ENCODE results near the gene NRG2. TPM values are rescaled to one million over a fixed set of nuclear protein-coding genes. Genes with fewer than 3 reads are reported as not detected.

Gene NRG2
- total and polyA plus RNA-seq, 2 of the 8 experiments (the other 6 are each of a cell fraction or from before 2014, with no cell fraction given), result 0.27 to 0.54 TPM

- Histone ChIP-seq H4K8ac (ENCODE audit: extremely low read depth, insufficient read depth, low read length) (no peak overlapping the region), H2BK120ac (replicated peaks; ENCODE audit: low read depth, low read length) (no peak overlapping the region), H3K27me3 (replicated peaks in 1 of 4; ENCODE audit: control insufficient read depth in 3 of 4, extremely low read depth in 1 of 4, insufficient read depth in 3 of 4, low read length in 3 of 4) (no peaks in the 10 kb centered on the region; a peak in 3 of 7 replicates), H3K4me1 (replicated peaks in 1 of 4; ENCODE audit: control insufficient read depth in 3 of 4, insufficient read depth in 4 of 4, low read length in 3 of 4) (no peaks in the 10 kb centered on the region), H2BK15ac (ENCODE audit: low read length) (no peak overlapping the region), H2AFZ (ENCODE audit: low read length) (no peak overlapping the region), H3K36me3 (ENCODE audit: control insufficient read depth in 2 of 4, insufficient read depth in 4 of 4, low read length in 3 of 4) (no peaks in the 10 kb centered on the region), H2BK20ac (ENCODE audit: low read length) (no peak overlapping the region), H3K4me3 (ENCODE audit: extremely low read depth in 1 of 4, insufficient read depth in 2 of 4, low read depth in 3 of 4, low read length in 4 of 4) (no peak overlapping the region), H3K23me2 (ENCODE audit: low read depth, low read length) (no peaks in the 10 kb centered on the region; the same call in 1 of the 2 replicates), H3K4ac (replicated peaks; ENCODE audit: insufficient read length, low read depth, low read length) (no peak overlapping the region), H3K79me1 (ENCODE audit: low read depth, low read length) (no peaks in the 10 kb centered on the region), H2AK5ac (ENCODE audit: low read depth, low read length) (no peak overlapping the region), H3K9ac (replicated peaks in 1 of 4; ENCODE audit: extremely low read depth in 1 of 4, low read depth in 3 of 4, low read length in 3 of 4) (no peak overlapping the region), H2BK5ac (ENCODE audit: low read depth, low read length) (no peak overlapping the region), H4K20me1 (replicated peaks in 1 of 2; ENCODE audit: control insufficient read depth in 1 of 2, insufficient read depth in 2 of 2, low read length in 2 of 2) (no peaks in the 10 kb centered on the region), H4K91ac (replicated peaks; ENCODE audit: insufficient read length, low read length) (no peak overlapping the region), H3K4me2 (ENCODE audit: insufficient read depth in 1 of 2, low read depth in 2 of 2, low read length in 2 of 2) (no peak overlapping the region), H3K9me3 (ENCODE audit: insufficient read depth in 2 of 2, low read depth in 1 of 2, low read length in 1 of 2) (no peaks in the 10 kb centered on the region), H3K14ac (ENCODE audit: insufficient read length) (no peak overlapping the region), H3K56ac (replicated peaks; ENCODE audit: insufficient read length, low read depth, low read length) (no peak overlapping the region), H4K5ac (ENCODE audit: insufficient read length, low read depth, low read length) (no peak overlapping the region), H3K18ac (ENCODE audit: extremely low read depth, low read length) (no peak overlapping the region), H2BK12ac (ENCODE audit: low read depth, low read length) (no peak overlapping the region), H3K27ac (ENCODE audit: low read depth, low read length) (no peak overlapping the region), H3K79me2 (ENCODE audit: control insufficient read depth in 1 of 2, insufficient read depth in 2 of 2, low read length in 2 of 2) (no peaks in the 10 kb centered on the region), H3K23ac (ENCODE audit: insufficient read length) (no peak overlapping the region)
- TF ChIP-seq KDM4A (IDR thresholded peaks at IDR 0.05; ENCODE audit: low read depth, low read length, severe bottlenecking) (no peak), POU5F1 (IDR thresholded peaks at IDR 0.05; ENCODE audit: low read depth, low read length) (no peak), ASH2L (IDR thresholded peaks at IDR 0.05; ENCODE audit: low read length) (no peak), ATF3 (IDR thresholded peaks at IDR 0.05; ENCODE audit: insufficient read depth, low read depth, low read length) (no peak), POLR2A (IDR thresholded peaks at IDR 0.05; ENCODE audit: control extremely low read depth in 1 of 2, low read depth in 2 of 2, low read length in 2 of 2) (no peak)
- CTCF ChIA-PET (ENCODE audit: partially characterized antibody), result interaction anchor here (0.7 to 4.2 kb wide), 7 partner anchors 10 to 261 kb away, joined by 3 to 17 read pairs (median 4); partner anchors contain the start of gene NRG2
- POLR2A ChIA-PET (ENCODE audit: partially characterized antibody), result interaction anchor here (0.7 kb wide), 1 partner anchor 71 kb away, joined by 3 read pairs; no protein-coding TSS in a partner anchor
- FAIRE-seq (no peak), DNase-seq (ENCODE audit: low read depth in 1 of 2, low spot score in 2 of 2) (no peak)
- WGBS, 2 experiments (ENCODE audit: extremely low coverage in 1 of 2, insufficient coverage in 1 of 2, insufficient read length in 1 of 2, insufficient replicate concordance in 2 of 2, low coverage in 1 of 2, low lambda C conversion rate in 2 of 2, missing lambda C conversion rate in 1 of 2), result 54% methylated on average over 3 of the region's 3 CpGs; no CpG with 5 or more reads in 1 of the 2 experiments
Observed at GRCh38 chr5:140055152-140055551, 12.1 kb upstream of the NRG2 start.

Measured in H1 (cell line).